HG02938 (cell line): ENCODE measurements around the gene POFUT2.

Experiments used
- ATAC-seq: cut with Tn5 transposase; IDR thresholded peaks from one replicate; pipeline ENCODE4 v1.9.1; 2021; ENCODE audit warnings: mild to moderate bottlenecking, moderate library complexity; ENCODE audit not compliant: unreplicated experiment

POFUT2 gene

GRCh38 chr21:45287438-45288391 is at the start of gene POFUT2:
POFUT2 (minus strand) TSS chr21:45287895; CDS start chr21:45287871, 24 bp downstream.
- peak; percentile 73 for ATAC-seq

DNA sequence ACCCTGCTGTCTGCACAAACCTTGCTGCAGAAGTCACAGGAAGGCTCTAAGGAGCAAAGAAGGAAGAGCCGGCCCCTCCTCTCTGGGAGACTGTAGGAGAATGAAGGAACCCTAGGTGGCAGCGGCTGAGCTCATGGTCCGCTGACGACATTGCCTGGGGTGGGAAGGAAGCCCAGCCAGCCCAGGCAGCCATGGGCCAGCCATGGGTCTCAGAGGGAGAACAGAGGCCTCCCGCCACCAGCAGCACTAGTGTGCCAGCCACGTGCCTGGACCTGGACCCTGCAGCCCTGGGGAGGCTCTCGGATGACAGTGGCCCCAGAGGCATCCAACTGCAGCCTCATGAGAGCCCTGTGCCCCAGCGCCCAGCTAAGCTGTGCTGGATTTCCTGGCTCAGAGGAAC is 49.2 kb upstream of the POFUT2 start:
- no peak for ATAC-seq

DNA sequence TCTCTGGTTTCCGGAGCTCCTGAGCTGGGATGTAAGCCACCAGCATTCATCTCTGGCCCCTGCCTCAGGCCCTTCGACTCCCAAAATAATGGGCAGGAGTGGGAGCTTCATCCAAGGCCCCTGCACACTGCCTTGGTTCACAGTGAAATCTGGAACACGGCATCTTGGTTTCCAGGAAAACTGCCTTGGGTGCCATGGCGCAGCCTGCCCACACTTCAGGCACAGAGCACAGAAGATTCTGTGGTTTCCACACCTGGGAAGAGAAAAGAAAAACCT is 48.8 kb upstream of the POFUT2 start:
- ATAC-seq = no peak

- no peak for ATAC-seq
These were observed 48.3 kb upstream of the POFUT2 start for GRCh38 chr21:45335761-45336534.

GRCh38 chr21:45335151-45335760 is 47.6 kb upstream of the POFUT2 start:
- ATAC-seq = no peak

DNA sequence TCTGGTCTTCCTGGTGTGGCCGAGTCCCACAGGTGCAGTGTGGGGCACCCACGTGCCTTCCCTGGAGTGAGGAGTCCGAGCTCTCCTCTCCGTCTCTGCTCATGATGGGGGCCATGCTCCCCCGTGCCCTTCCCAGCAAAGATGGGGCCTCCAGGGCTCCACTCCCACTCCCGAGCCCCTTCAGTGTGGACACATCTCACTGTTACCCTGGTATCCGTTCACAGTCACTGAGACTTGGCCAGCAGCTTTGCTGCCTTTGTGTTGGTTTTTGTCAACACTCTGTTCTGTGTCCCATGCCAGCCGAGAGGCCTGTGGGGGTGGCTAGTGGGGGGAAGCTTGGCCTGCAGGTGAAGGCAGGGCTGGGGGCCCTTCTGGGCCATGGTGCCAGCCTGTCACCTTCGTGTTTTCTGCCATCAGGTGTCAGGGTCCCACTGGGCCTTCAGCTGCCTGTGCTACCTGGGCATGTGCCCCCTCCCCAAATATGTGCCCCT is 46.9 kb upstream of the POFUT2 start:
- ATAC-seq = no peak

- ATAC-seq = no peak
These were observed 46.4 kb upstream of the POFUT2 start for GRCh38 chr21:45334134-45334533.

DNA sequence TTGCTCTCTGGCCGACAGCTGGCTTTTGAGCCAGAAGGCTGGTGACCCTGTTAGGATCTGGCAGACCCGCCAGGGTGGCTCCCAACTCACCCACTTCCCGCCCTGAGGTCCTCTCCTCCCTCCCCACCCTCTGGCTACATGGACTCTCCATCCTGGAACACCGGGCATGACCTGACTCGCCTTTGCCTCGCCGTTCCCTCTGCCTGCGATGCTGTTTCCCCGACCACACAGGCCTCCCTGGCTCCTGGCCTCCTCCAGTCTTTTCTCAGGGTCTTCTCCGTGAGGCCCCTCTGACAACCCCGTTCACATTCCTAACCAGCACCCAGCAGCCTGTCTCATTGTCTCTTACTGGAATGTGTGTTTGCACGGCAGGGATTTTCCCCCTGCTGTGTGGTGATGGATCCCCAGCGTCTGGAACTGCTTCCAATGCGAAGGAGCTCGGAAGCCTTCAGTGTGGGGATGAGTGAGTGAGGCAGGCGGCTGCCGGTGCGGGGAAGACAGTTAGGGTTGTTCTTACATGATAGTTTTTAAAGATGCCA is 46.0 kb upstream of the POFUT2 start:
- ATAC-seq = no peak

DNA sequence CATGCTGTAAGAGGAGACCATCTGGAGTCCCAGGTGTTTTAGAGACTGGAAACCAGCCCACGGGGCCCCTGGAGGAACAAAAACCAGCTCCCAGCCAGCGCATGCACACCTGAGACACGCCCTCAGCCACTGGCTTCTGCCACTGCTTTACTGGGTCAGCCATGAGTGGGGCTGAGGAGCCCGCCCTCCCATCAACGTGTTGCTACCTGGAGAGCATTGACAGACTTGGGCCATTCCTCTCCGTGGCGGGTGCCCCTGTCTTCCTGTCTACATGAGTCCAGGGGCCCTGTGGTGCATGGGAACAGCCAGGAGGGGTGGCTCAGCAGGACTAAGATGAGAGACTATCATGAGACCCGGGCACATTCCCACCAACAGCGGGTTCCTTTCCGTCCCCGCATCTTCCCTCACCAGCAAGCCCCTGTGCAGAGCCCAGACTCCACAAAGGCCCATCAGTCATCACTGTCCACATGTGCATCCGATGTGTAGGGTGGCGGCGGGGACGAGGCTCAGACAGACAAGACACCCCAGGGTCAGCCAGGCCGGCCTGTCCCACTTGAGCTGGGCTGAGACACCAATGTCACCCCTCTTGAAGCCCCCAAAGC is 45.4 kb upstream of the POFUT2 start:
- ATAC-seq = no peak

- no peak for ATAC-seq
These were observed 44.7 kb upstream of the POFUT2 start for GRCh38 chr21:45332415-45332814.

- ATAC-seq = no peak
These were observed 43.9 kb upstream of the POFUT2 start for GRCh38 chr21:45331531-45332147.

- no peak for ATAC-seq
These were observed 43.2 kb upstream of the POFUT2 start for GRCh38 chr21:45330851-45331261.

DNA sequence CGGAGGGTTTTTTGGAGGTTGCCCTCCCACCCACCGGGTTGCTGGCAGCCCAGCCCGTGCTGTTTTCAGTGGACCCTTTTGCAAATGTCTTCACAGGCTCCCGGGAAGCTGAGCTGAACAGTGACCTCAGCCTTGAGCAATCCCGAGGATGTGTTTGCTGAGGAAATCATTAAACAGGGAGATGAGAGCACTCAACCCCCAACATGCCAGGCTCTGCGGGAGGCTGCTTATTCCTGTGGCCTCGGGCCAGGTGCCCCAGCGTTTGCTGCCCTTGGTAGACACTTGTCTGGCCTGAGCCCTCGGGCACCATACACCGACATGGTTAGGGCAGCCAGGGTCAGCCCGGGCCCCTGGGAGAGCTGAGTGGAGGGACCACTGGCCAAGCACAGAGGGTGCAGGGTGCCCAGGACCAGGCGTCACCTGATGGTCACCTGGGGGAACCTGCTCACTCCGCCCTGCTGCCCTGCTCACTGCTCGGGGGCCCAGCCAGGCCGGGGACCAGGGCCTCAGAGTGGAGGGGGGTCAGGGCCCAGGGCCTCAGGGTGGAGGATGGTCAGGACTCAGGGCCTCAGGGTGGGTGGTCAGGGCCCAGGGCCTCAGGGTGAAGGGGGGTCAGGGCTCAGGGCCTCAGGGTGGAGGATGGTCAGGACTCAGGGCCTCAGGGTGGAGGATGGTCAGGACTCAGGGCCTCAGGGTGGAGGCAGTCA is 42.5 kb upstream of the POFUT2 start:
- no peak for ATAC-seq

- ATAC-seq = no peak
These were observed 41.8 kb upstream of the POFUT2 start for GRCh38 chr21:45329261-45330074.

DNA sequence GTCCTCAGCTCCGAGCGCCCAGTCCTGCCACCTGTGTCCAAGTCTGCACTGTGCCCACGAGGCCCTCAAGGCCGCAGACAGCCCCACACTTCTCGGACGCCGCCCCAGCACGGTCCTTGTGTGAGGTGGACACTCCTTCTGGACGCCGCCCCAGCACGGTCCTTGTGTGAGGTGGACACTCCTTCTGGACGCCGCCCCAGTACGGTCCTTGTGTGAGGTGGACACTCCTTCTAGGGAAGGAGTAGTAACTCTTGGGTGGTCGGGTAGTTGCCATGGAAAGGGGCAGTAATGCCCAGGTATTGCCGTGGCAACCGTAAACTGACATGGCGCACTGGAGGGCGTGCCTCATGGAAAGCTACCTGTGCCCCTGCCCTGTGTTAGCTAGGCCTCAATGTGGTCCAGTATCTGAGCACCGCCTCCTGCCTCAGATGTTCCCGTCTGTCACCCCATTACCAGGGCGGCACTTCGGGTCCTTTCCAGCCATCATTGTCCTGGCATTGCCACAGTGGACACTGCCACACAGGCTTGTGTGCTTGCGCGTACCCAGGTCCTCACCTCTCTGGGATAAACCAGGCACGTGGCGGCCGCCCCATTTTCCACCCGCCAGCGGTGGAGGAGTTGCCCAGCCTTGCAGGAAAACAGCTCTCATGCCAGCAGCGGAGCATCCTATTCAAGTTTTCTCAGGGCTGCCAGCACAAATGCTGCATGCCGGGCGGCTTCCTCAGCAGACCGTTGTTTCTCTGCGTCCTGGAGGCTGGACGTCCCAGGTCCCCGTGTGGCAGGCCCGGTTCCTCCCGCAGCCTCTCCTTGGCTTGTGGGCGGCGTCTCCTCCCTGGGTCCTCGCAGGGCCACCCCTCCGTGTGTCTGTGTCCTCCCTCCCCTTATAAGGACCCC is 40.8 kb upstream of the POFUT2 start:
- ATAC-seq = no peak

DNA sequence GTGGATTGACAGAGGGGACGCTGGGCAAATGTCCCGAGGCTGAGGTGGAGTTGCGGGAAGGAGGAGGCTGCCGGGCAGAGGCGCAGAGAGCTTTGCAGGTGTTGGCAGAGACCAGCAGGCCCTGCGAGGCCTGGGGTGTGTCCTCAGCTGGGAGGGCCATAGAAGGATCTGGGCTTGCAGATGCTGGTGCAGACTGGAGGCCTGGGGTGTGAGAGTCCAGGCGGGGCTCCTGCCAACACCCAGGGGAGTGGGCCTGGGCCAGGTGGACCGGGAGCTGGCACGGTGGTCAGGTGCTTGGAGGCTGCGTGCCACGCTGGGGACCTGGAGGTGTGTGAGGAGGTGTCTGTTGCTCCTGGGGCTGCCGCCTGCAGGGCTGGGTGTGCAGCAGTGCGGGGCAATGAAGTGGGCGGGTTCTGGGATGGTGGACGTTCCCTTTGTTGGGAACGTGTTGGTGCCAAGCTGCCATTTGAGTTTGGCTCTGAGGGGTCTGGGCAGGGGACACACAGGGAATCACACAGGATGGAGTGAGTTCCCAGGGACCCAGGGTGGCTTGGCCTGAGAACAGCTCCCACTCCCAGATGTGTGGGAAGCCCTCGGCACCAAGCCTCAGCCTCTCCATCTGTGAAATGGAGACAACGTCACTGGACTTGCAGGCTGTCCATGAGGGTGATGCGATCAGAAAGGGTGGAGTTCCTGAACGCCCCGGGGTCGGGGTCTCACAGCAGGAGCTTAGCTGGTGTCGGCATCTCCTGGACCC is 39.9 kb upstream of the POFUT2 start:
- no peak for ATAC-seq

GRCh38 chr21:45326891-45327440 is 39.3 kb upstream of the POFUT2 start:
- no peak for ATAC-seq
